Measurements from ENCODE around the gene ARID3C. TPM values are rescaled to one million over a fixed set of nuclear protein-coding genes. Genes with fewer than 3 reads are reported as not detected.

Gene ARID3C
- total and polyA plus RNA-seq, 2 experiments from 2014 or later: 0.11 TPM; not detected in 1

DNA sequence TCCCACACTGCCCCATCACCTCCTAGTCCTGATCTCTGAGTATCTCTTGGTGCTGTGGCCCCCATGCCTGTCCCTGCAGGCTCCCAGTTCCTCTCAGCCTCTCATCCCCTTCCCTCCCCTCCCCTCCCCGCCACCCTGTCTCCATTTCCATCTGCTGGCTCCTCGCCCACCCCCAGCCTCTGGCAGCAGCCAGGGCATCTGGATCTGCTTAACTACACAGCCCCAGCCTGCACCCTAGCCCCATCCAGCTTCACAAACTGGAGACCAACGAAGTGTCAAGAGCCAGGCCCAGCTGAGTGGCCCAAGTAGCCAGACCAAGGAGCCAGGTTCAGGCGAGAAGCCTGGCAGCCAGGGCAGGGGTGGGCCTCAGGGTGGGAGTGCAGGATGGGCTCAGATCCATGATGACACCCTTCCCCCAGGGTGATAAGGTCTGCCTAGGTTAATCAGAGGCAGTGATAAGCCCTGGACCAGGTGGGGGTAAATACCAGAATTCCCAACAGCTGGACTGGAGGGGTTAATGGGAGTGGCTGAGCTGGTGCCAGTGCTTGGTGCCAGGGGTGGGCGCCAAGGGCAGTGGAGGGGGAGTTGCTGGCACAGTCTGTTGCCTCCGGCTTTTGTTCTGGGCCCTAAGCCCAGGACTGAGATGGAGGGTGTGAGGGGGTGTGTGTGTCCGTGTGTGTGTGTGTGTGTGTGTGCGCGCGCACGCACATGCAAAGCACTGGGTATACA lies 25.6 kb upstream of the ARID3C start:
- peak overlapping the region; percentile 82 for H3K27ac ChIP-seq
- peak overlapping the region; percentile 68 for H3K9ac ChIP-seq
- peak; percentile 79 for DNase-seq
- H3F3A ChIP-seq (ENCODE audit: insufficient read depth): peaks cover 18% of the 10 kb centered on the region; the same call in 1 of the 2 replicates
- 25 to 28% methylated on average over 10 to 11 of the region's 11 CpGs for WGBS, 2 experiments (ENCODE audit: low coverage in 1 of 2, low lambda C conversion rate in 2 of 2, missing lambda C conversion rate in 2 of 2)
- H3K4me1 ChIP-seq (ENCODE audit: insufficient read depth): peaks cover 40% of the 10 kb centered on the region
- H3K27me3 ChIP-seq (replicated peaks; ENCODE audit: insufficient read depth): no peaks in the 10 kb centered on the region
- peak overlapping the region; percentile 74; the same call in 1 of the 2 replicates for H2AFZ ChIP-seq
- H3K79me2 ChIP-seq (ENCODE audit: insufficient read depth): no peaks in the 10 kb centered on the region
- H3K4me3 ChIP-seq: no peak overlapping the region
- no peaks in the 10 kb centered on the region for H3K9me2 ChIP-seq (ENCODE audit: insufficient read depth)
- TF ChIP-seq EZH2phosphoT487 (IDR thresholded peaks at IDR 0.05; ENCODE audit: insufficient read depth, low read depth) (no peak), EZH2 (IDR thresholded peaks at IDR 0.05; ENCODE audit: insufficient read depth, poor library complexity, severe bottlenecking) (no peak)
- H3K4me2 ChIP-seq (ENCODE audit: unreplicated experiment): peak overlapping the region; percentile 92
- H3K9me3 ChIP-seq (ENCODE audit: low read depth): no peaks in the 10 kb centered on the region
- no peaks in the 10 kb centered on the region for H3K36me3 ChIP-seq (ENCODE audit: low read depth)
- H4K20me1 ChIP-seq (ENCODE audit: insufficient read depth): no peaks in the 10 kb centered on the region
- in situ Hi-C loops (cut with MboI): no loop called here

DNA sequence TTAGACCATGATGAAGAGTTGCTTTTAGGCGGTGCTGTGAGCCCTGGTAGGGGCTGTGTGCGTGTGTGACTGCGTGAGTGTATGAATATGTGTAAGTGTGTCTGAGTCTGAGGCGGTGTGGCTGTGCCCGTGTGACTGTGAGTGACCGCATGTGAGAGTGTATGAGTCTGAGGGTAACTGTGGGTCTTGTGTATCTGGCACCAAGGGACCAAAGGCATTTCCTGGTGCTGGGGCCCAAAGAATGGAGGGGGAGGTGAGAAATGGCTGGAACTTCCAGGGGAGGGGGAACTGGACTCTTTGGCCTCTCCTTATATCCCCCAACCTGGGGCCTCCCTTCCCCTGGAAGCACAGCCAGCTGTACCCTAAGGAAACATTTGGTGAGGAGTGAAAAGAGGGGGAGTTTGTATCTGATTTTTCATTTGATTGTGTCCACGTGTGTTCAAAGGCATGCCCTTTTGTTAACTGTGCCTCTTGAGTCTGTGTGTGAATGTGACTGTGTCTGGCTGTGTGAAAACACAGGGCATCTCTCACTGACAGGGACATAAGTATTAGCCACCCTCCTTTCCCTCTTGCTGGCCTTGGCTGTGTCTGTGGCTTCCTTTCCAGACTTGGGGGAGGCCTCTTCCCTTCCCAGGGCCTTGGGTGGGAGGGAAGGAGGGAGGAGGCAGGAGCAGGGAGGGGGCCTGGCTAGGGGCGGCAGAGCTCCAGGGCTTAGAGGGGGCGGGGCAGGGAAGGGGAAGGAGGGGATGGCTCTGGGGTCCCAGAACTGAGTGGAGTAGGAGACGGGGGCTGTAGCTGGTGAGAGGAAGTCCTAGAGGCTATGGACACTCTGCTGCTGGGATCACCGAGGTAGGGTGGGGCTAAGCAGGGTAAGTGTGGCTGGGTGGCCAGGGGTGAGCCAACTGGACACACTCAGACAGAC lies 24.5 kb upstream of the ARID3C start:
- Histone ChIP-seq H2AFZ (peak overlapping the region; percentile 74), H3K9me2 (ENCODE audit: insufficient read depth) (no peaks in the 10 kb centered on the region), H3F3A (ENCODE audit: insufficient read depth) (peaks cover 18% of the 10 kb centered on the region; the same call in 1 of the 2 replicates), H3K79me2 (ENCODE audit: insufficient read depth) (peaks cover under 1% of the 10 kb centered on the region; the same call in 1 of the 2 replicates), H3K9me3 (ENCODE audit: low read depth) (no peaks in the 10 kb centered on the region), H3K4me3 (peak overlapping the region; percentile 67), H3K27ac (peak overlapping the region; percentile 82), H3K36me3 (ENCODE audit: low read depth) (no peaks in the 10 kb centered on the region), H3K4me1 (ENCODE audit: insufficient read depth) (peaks cover 40% of the 10 kb centered on the region), H3K4me2 (ENCODE audit: unreplicated experiment) (peak overlapping the region; percentile 92), H3K27me3 (replicated peaks; ENCODE audit: insufficient read depth) (no peaks in the 10 kb centered on the region), H3K9ac (peak overlapping the region; percentile 68), H4K20me1 (ENCODE audit: insufficient read depth) (no peaks in the 10 kb centered on the region)
- TF ChIP-seq EZH2phosphoT487 (IDR thresholded peaks at IDR 0.05; ENCODE audit: insufficient read depth, low read depth) (no peak), EZH2 (IDR thresholded peaks at IDR 0.05; ENCODE audit: insufficient read depth, poor library complexity, severe bottlenecking) (no peak)
- WGBS, 2 experiments (ENCODE audit: low coverage in 1 of 2, low lambda C conversion rate in 2 of 2, missing lambda C conversion rate in 2 of 2): 3 to 5% methylated on average over 8 to 11 of the region's 11 CpGs
- in situ Hi-C loops (cut with MboI): no loop called here
- DNase-seq: peak; percentile 78

DNA sequence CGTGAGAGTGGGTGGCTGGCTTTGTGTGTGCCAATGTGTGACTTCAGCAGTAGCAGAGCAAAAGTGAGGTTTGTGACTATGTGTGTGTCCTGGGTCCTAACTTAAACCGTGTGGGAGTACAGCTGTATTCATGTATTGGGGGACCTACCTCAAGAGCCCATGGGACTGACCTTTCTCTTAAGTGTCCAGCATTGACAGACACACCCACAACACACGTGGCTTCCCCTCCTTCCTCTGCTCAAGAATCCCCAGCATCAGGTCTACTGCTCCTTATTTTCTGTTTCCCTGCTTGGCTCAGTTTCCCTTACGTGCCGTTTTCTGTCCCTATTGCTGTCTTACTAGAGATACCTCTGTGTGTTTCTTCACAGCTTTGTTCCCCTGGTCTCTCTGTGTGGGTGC lies 23.7 kb upstream of the ARID3C start:
- Histone ChIP-seq H3F3A (ENCODE audit: insufficient read depth) (peaks cover 18% of the 10 kb centered on the region; the same call in 1 of the 2 replicates), H3K9me2 (ENCODE audit: insufficient read depth) (no peaks in the 10 kb centered on the region), H3K9ac (peak overlapping the region; percentile 68), H3K79me2 (ENCODE audit: insufficient read depth) (peaks cover 8% of the 10 kb centered on the region), H2AFZ (peak overlapping the region; percentile 74), H3K4me2 (ENCODE audit: unreplicated experiment) (peak overlapping the region; percentile 92), H4K20me1 (ENCODE audit: insufficient read depth) (no peaks in the 10 kb centered on the region), H3K9me3 (ENCODE audit: low read depth) (no peaks in the 10 kb centered on the region), H3K27me3 (replicated peaks; ENCODE audit: insufficient read depth) (no peaks in the 10 kb centered on the region), H3K4me1 (ENCODE audit: insufficient read depth) (peaks cover 45% of the 10 kb centered on the region), H3K36me3 (ENCODE audit: low read depth) (no peaks in the 10 kb centered on the region), H3K27ac (peak overlapping the region; percentile 82), H3K4me3 (peak overlapping the region; percentile 67)
- DNase-seq: peak; percentile 45
- in situ Hi-C loops (cut with MboI): no loop called here
- WGBS, 2 experiments (ENCODE audit: low coverage in 1 of 2, low lambda C conversion rate in 2 of 2, missing lambda C conversion rate in 2 of 2): 3 to 5% methylated on average over 5 of the region's 5 CpGs
- TF ChIP-seq EZH2 (IDR thresholded peaks at IDR 0.05; ENCODE audit: insufficient read depth, poor library complexity, severe bottlenecking): no peak
- no peak for TF ChIP-seq EZH2phosphoT487 (IDR thresholded peaks at IDR 0.05; ENCODE audit: insufficient read depth, low read depth)

DNA sequence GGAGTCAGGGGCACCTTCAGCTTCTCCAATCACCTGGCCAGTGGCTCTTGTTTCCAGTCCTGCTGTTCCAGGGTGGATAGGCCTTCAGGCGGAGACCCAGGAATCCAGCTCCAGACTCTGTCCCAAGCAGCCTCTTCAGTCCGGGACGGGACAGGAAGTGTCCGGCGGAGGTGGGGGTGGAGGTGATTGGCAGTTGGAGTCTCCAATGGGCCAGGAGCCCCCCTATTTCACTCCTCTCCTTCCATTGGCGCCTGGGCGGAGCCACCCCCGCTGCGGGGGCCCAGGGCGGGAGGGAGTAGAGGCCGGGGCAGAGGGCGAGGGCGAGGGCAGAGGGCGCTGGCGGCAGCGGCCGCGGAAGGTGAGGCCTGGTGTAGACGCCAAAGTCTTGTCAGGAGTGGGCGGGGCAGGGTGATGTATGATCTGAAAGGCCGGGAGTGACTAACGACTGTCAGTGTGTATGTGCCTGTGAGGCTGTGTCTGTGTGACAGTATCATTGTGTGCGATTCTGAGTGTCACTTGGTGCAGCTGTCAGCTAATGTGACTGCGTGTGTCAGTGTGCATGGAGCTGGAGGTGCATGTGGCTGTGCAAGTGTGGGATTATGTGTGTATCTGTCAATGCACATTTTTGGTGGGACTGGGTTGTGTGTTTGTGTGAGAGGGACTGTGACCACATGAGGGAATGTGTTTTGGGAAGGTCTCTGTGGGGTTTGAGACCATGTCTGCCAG lies 23.2 kb upstream of the ARID3C start, which contains the start of gene IL11RA:
Gene IL11RA (plus strand): TSS at position 310 of the 726 bp plus-strand sequence. CDS start 3,033 bp downstream, outside the sequence.
- TF ChIP-seq EZH2 (IDR thresholded peaks at IDR 0.05; ENCODE audit: insufficient read depth, poor library complexity, severe bottlenecking) (no peak), EZH2phosphoT487 (IDR thresholded peaks at IDR 0.05; ENCODE audit: insufficient read depth, low read depth) (no peak)
- Histone ChIP-seq H3K27ac (peak within 1 kb of the TSS; percentile 82), H3F3A (ENCODE audit: insufficient read depth) (peaks cover 18% of the 10 kb centered on the region; the same call in 1 of the 2 replicates), H3K27me3 (replicated peaks; ENCODE audit: insufficient read depth) (no peaks in the 10 kb centered on the region), H3K4me1 (ENCODE audit: insufficient read depth) (peaks cover 51% of the 10 kb centered on the region), H3K36me3 (ENCODE audit: low read depth) (no peaks in the 10 kb centered on the region), H3K4me2 (ENCODE audit: unreplicated experiment) (peak within 1 kb of the TSS; percentile 92), H3K9me2 (ENCODE audit: insufficient read depth) (no peaks in the 10 kb centered on the region), H3K9me3 (ENCODE audit: low read depth) (no peaks in the 10 kb centered on the region), H3K4me3 (peak within 1 kb of the TSS; percentile 67), H2AFZ (peak within 1 kb of the TSS; percentile 74), H3K79me2 (ENCODE audit: insufficient read depth) (peaks cover 14% of the 10 kb centered on the region), H4K20me1 (ENCODE audit: insufficient read depth) (no peaks in the 10 kb centered on the region), H3K9ac (peak within 1 kb of the TSS; percentile 68)
- 0 to 1% methylated on average over 20 to 24 of the region's 24 CpGs for WGBS, 2 experiments (ENCODE audit: low coverage in 1 of 2, low lambda C conversion rate in 2 of 2, missing lambda C conversion rate in 2 of 2)
- in situ Hi-C loops (cut with MboI): no loop called here
- peak; percentile 84 for DNase-seq
